HG03558 (cell line): Measurements from ENCODE around the gene ANKRD29.
"Not testable (repeated sequence)": the region's sequence is repeated elsewhere in the genome, so short reads cannot be mapped to it uniquely, and the experiment has no call there.

Source experiments
- ATAC-seq: cut with Tn5 transposase; IDR thresholded peaks from one replicate; pipeline ENCODE4 v1.9.1; 2021; ENCODE audit warnings: moderate number of reproducible peaks; ENCODE audit not compliant: unreplicated experiment; ENCODE audit errors: extremely low read depth

Gene ANKRD29

DNA sequence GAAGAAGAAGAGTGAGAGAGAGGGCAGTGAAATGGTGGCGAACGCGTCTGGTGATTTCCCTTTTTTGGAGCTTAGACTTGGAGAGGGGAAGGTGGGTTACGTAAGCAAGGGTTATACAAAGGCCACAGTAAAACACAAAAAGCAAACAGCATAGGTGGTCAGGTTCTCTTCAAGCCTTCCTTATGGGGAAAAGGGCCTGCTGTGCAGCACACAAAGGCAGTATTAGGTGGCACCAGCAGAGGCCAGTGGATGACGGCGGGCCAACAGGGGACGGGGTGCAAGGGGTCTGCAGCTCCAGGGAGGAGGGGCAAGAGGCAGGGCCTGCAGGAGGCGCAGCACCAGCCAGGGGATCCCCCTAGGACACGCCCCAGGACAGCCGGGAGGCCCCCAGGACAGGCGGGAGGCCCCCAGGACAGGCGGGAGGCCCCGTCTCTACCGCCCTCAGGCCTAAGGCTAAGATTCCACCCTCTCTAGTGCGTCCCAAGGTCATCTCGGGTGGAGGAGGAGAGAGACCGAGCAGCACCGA lies 43.8 kb downstream of the ANKRD29 start:
- ATAC-seq: no peak

DNA sequence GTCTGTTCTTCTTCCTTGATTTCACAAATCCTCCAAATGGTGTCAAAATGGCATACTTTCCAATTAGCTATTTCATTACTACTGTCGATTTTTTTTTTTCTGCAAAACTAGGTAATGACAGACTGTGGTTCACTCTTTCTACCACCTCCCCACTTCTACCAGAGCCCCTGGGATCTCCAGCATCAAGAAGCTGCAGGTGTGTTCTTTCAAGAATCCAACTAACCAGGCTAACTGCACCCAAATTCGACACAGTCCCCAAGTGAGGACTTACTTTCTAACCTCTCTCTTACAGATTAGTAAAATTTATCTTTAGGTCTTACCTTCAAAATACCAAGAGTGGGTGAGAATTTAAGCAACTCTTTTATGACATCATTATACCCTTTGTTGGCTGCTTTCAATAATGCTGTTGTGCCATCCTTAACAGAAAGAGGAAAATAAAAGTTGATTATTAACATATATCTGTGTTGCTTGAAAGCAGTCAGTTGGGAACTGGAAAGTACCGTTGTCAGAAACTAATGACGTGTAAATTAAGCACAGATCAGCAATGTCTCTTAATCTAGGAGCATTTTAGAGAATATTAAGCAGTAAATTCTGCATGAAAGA lies 45.2 kb downstream of the ANKRD29 start:
- ATAC-seq: no peak

GRCh38 chr18:23616258-23616657 lies 46.5 kb downstream of the ANKRD29 start:
- no peak for ATAC-seq

DNA sequence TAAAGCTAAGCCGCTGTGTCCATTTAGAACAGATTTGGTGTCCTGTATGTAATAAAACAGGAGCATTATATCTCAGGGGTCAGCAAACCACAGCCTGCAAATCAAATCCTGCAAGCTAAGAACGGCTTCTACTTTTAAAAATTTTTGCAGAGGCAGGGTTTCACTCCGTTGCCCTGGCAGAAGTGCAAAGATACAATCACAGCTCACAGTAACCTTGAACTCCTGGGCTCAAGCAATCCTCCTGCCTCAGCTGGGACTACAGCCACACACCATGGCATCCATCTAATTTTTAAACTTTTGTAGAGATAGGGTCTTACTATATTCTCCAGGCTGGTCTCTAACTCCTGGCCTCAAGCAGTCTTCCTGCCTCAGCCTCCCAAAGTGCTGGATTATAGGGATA lies 47.8 kb downstream of the ANKRD29 start:
- no peak for ATAC-seq

DNA sequence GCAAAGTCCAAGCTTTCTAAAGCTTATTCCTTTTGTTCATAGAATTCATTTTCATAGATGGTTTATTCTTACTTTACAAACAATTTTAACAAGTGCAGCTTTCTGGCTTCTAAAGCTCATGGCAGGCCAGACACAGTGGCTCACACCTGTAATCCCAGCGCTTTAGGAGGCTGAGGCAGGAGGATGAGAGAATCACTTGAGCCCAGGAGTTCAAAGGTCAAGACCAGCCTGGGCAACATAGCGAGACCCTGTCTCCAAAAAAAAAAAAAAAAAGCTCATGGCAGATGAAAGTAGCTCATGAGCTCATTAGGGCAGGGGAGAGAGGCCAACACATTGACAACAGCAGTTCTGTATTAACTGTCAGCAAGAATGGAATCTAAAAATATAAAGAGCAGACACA lies 48.3 kb downstream of the ANKRD29 start:
- no peak for ATAC-seq

DNA sequence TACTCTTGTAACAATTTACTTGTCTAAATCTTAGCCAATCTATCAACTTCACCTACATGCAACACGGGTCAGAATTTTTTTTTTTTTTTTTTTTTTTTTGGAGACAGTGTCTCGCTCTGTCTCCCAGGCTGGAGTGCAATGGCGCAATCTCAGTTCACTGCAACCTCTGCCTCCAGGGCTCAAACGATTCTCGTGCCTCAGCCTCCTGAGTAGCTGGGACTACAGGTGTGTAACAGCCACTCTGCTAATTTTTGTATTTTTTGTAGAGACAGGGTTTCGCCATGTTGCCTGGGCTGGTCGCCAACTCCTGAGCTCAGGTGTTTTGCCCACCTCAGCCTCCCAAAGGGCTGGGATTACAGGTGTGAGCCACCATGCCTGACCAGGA lies 49.6 kb downstream of the ANKRD29 start:
- ATAC-seq: not testable (repeated sequence)

DNA sequence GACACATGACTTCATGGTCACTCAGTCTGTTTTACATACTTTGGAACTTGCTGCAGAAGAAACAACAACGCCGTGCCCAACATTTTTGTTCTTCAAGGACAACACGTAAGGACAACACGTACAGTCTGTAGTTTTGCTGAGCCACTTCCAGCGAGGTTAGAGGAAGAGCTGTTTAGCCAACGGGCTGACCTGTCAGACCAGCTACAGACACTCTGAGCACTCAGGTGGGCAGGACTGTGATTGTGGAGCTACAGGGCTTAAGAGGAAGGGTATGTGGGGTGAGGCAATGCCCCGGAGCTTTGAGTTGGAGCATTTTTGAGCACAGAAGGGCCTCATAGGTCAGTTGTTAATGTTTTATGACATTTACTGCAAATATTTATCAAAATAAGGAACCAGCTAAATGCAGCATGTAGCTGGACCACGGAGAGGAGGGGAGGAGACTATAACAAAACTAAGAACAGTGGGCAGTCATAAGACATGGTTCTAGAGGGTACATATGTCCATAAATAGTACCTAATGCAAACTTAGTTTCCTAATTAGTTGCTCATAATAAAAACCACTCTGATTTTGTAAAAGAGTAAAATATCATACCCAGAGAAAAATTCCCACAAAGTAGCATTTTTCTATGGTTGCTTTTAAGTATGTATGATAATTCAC lies 50.1 kb downstream of the ANKRD29 start:
- no peak for ATAC-seq

GRCh38 chr18:23609390-23610023 lies 53.2 kb downstream of the ANKRD29 start:
- no peak for ATAC-seq

GRCh38 chr18:23608211-23608610 lies 54.5 kb downstream of the ANKRD29 start:
- ATAC-seq: no peak

DNA sequence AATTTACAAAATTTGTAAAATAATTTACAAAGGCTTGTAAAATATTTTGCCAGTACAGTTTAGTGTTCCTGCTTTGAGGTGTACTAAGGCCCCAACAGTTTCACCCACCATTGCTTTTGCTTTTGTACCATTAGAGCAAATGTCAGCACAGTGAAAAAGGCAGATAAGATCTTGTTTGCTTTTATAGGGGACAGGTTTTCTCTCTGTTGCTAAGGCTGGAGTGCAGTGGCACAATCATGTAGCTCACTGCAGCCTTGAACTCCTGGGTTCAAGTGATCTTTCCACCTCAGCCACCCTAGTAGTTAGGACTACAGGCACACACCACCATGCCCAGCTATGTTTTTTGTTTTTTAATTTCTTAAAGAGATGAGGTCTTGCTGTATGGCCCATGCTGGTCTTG lies 56.8 kb downstream of the ANKRD29 start:
- ATAC-seq: no peak

DNA sequence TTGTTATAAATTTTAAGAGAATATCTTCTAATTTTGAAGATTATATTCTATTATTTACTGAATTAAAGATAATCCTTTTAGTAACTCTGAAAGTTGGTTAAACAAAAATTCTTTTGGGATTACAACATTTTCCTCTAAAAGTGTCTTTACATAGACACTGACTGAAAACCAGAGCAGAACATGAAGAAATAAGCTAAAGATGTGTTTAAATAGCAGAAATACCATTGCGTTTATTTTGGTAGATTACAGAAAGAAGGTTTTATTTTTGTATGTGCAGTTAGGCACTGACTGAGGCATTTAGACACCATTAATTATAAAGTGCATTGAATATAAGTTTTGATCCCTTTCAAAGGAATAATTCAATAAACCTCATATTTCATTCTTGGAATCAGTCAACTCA lies 62.9 kb downstream of the ANKRD29 start:
- ATAC-seq: no peak

GRCh38 chr18:23596183-23596582 lies 66.5 kb downstream of the ANKRD29 start:
- no peak for ATAC-seq

DNA sequence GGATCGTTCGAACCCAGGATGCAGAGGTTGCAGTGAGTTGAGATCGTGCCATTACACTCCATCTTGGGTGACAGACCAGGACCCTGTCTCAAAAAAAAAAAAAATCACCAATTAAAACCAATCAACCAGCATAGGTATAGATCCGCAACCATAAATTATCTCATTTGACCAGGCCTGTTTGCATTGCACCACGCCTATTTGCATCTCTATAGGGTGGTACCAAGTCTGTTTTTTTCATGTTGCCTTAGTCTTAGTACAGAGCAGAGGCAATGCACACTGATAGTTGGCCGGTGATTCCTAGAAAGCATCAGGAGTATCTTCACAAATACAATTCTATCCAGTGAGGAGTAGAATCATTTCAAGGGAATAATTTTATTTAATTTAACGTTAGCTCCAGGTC lies 67.1 kb downstream of the ANKRD29 start:
- ATAC-seq: no peak

DNA sequence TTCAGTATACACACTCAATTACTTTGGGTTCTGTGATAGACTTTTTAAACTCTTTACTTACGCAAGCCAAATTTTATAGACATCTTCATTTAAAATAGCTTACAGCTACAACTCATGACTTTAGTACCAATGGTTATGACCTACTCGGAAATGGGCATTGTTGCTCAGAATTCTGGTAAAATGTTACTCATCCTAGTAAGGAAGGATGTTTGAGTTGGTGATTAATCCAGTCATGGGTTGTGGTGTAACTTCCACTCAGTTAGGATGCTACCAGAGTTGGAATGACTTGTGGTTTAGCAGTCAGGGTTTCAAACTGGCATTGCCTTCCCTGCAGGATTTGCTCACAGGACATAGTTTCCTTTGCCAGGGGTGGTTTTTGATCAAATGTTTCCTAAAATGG lies 69.0 kb downstream of the ANKRD29 start:
- ATAC-seq: no peak

- no peak for ATAC-seq
These were observed 69.8 kb downstream of the ANKRD29 start for GRCh38 chr18:23592911-23593310.

DNA sequence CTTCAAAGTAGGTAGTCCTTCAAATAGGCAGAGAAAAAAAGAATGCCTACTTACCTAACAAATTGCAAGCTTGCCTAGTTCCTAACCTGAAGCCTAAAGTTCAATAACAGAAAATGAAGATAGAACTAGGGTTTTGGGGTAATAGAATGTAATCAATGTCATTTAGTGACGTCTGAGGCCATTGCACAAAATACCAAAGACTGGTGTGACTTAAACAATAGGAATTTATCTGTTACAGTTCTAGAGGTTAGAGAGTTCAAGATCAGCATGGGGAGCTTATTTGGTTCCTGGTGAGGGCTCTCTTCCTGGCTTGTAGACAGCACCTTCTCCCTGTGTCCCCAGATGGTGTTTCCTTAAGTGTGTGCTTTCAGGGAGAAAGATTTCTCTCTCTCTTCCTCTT lies 71.7 kb downstream of the ANKRD29 start:
- no peak for ATAC-seq

GRCh38 chr18:23588836-23589560 lies 73.7 kb downstream of the ANKRD29 start:
- no peak for ATAC-seq

- no peak for ATAC-seq
These were observed 75.5 kb downstream of the ANKRD29 start for GRCh38 chr18:23587220-23587642.

DNA sequence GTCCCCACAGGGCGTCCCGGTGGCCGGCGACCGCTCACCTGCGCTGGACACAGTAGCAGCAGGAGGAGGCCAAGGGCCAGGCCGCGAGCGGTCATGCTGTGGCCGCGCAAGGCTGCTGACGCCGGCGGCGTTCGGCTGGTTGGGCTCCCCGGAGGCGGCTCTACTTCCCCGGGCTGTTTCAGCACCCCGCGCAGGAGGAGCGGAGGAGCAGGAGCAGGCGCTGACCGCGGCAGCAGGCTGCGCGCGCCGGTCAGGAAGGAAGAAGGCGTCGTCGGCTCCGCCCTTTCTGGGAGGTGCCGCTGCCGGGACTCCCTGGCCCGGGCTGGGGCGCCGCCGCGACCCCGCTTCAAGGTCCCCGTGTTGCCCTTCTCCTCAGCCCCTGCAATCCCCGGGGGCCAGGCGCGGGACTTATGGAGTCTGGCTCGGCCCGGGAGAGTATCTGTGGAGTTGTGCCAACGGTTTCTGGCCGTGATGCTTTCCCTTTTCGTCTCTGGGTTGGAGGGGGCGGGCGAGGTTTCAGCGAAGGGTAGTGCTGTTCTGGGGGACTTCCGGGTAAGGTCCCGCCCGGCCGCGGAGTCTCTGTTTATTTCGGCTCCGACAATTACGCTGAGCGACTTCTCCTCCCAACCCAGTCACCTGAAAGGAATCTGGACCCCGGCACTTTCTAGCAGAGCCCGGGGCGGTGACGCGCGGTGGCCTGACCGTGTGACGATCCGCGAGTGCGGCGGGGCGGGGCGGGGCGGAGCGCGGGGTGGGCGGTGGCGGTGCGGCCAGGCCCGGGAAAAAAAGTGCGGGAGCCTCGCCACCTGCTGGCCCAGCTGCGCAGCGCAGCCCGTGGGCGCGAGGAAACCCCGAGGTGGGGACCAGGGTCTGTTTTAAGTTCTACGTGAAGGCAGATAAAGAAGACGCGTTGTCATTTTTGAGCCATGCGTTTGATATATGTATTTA lies 76.2 kb downstream of the ANKRD29 start, which contains the start of gene NPC1:
TSS of gene NPC1 (minus strand) at position 258 of the 948 bp plus-strand sequence. CDS start at position 95, 163 bp downstream.
- ATAC-seq: peak; percentile 66

DNA sequence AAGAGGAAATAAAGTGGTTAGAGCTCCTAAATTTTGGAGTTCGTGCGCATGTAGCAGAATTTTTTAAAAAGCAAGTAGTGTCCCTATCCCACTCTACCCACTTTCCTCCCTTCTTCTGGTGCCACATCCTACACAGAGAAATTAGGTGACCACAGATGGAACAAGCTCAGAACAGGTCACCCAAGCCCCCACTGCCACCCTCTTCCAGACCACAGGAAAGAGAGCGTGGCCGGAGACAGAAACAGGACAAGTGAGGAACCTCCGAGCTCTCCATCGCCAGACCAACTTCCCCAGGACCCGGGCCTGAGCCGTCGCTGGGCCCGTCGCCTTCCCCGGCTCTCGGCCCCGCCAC lies 76.8 kb downstream of the ANKRD29 start:
- no peak for ATAC-seq
